Endodermal cell (in vitro differentiated cells): ENCODE measurements around the gene PPP1R37. TPM values are rescaled to one million over a fixed set of nuclear protein-coding genes. Genes with fewer than 3 reads are reported as not detected.
"Not testable (repeated sequence)": the region's sequence is repeated elsewhere in the genome, so short reads cannot be mapped to it uniquely, and the experiment has no call there.

Experiments
- DNase-seq: peaks from one replicate; pipeline ENCODE4 v3.0.0-alpha.2; 2017
- H3K27ac ChIP-seq: 2 replicates; pipeline ENCODE4 v1.5.1; 2013; ENCODE audit warnings: mild to moderate bottlenecking, low read depth, low read length, moderate library complexity
- H3K27me3 ChIP-seq: 2 replicates; pipeline ENCODE4 v1.6.1; 2013; ENCODE audit warnings: mild to moderate bottlenecking, low read length, moderate library complexity; ENCODE audit not compliant: insufficient read depth, control insufficient read depth, poor library complexity, severe bottlenecking
- H3K36me3 ChIP-seq: 2 replicates; pipeline ENCODE4 v1.7.0; 2013; ENCODE audit warnings: mild to moderate bottlenecking, low read length, moderate library complexity; ENCODE audit not compliant: control insufficient read depth, insufficient read depth
- H3K4me1 ChIP-seq: one replicate; pipeline ENCODE4 v1.7.0; 2013; ENCODE audit warnings: low read length; ENCODE audit not compliant: control insufficient read depth, insufficient read depth
- H3K4me3 ChIP-seq: 2 replicates; pipeline ENCODE4 v1.5.1; 2013; ENCODE audit warnings: mild to moderate bottlenecking, low read length, moderate library complexity
- H3K9ac ChIP-seq: 2 replicates; pipeline ENCODE4 v1.6.1; 2013; ENCODE audit warnings: mild to moderate bottlenecking, low read length, moderate library complexity; ENCODE audit not compliant: poor library complexity, severe bottlenecking; ENCODE audit errors: extremely low read depth
- H3K9me3 ChIP-seq: 2 replicates; pipeline ENCODE4 v1.6.1; 2013; ENCODE audit warnings: mild to moderate bottlenecking, low read length, moderate library complexity; ENCODE audit not compliant: control insufficient read depth
- H3K27ac Mint-ChIP-seq: 2 replicates; pipeline ENCODE4 v1.8.0; 2020; ENCODE audit warnings: mixed read lengths
- H3K27me3 Mint-ChIP-seq: 2 replicates; pipeline ENCODE4 v1.8.0; 2021; ENCODE audit warnings: mild to moderate bottlenecking, mixed read lengths; ENCODE audit not compliant: insufficient read depth
- H3K36me3 Mint-ChIP-seq: 2 replicates; pipeline ENCODE4 v1.8.0; 2020; ENCODE audit warnings: low read depth, mixed read lengths
- H3K4me1 Mint-ChIP-seq: 2 replicates; pipeline ENCODE4 v1.8.0; 2020; ENCODE audit warnings: mixed read lengths
- H3K4me3 Mint-ChIP-seq: 2 replicates; pipeline ENCODE4 v1.8.0; 2020; ENCODE audit warnings: mild to moderate bottlenecking, moderate library complexity, mixed read lengths
- H3K9me3 Mint-ChIP-seq: 2 replicates; pipeline ENCODE4 v1.8.0; 2020; ENCODE audit warnings: mild to moderate bottlenecking, mixed read lengths
- CTCF ChIP-seq: fragments of 200-600 bp; sonication (generic); conservative IDR thresholded peaks from 2 replicates; pipeline ENCODE4 v1.5.0; 2021; ENCODE audit warnings: antibody characterized with exemption, mild to moderate bottlenecking
- WGBS, 2 experiments: methylation state at CpG; one replicate each; pipeline versions ENCODE4 v1.1.5 to v1.1.7; 2013; ENCODE audit warnings: missing lambda C conversion rate in 2 of 2, mixed read lengths in 1 of 2; ENCODE audit not compliant: insufficient coverage in 1 of 2, insufficient read length in 1 of 2; 5-methylcytosine and 5-hydroxymethylcytosine counted together
- total RNA-seq, 2 donors: library from RNA; stranded (reverse); fragmentation: NEBNext Ultra II Directional in 1 of 2; extraction: Animal tissue kit (Norgen Biotek cat#: 25700) in 1 of 2; gene quantifications; 2 replicates in 1 of 2; 3 replicates in 1 of 2; pipeline ENCODE4 v1.2.1, GENCODE V29; 2021

Gene PPP1R37
- total RNA-seq, 2 donors from 2014 or later = 23.6 to 32.5 TPM

GRCh38 chr19:45103156-45103507, 10.2 kb downstream of the PPP1R37 start:
- Histone ChIP-seq H3K27me3 (peaks cover 68% of the 10 kb centered on the region), H3K27ac (no peak overlapping the region), H3K4me1 (peaks cover 16% of the 10 kb centered on the region), H3K9me3 (no peaks in the 10 kb centered on the region), H3K4me3 (no peak overlapping the region), H3K36me3 (peaks cover 1% of the 10 kb centered on the region), H3K9ac (no peak overlapping the region)
- Mint-ChIP-seq H3K4me1 (peaks cover 40% of the 10 kb centered on the region), H3K4me3 (no peak overlapping the region), H3K36me3 (peaks cover 16% of the 10 kb centered on the region), H3K9me3 (no peaks in the 10 kb centered on the region), H3K27me3 (peaks cover 57% of the 10 kb centered on the region), H3K27ac (no peak overlapping the region)
- 75 to 81% methylated on average over 12 to 15 of the region's 15 CpGs for WGBS, 2 experiments
- no peak for TF ChIP-seq CTCF
- DNase-seq = peak; percentile 58

- H3K4me1 Mint-ChIP-seq = peaks cover 34% of the 10 kb centered on the region
- peaks cover 10% of the 10 kb centered on the region for H3K4me1 ChIP-seq
- 60 to 70% methylated on average over 14 to 26 of the region's 26 CpGs for WGBS, 2 experiments
Measured at GRCh38 chr19:45103508-45104319, 10.7 kb downstream of the PPP1R37 start.

GRCh38 chr19:45104658-45105349, 11.8 kb downstream of the PPP1R37 start:
- Mint-ChIP-seq H3K36me3 (peaks cover 18% of the 10 kb centered on the region), H3K9me3 (no peaks in the 10 kb centered on the region), H3K27me3 (peaks cover 57% of the 10 kb centered on the region), H3K4me1 (peaks cover 26% of the 10 kb centered on the region), H3K27ac (peak overlapping the region; percentile 38), H3K4me3 (no peak overlapping the region)
- no peaks in the 10 kb centered on the region for H3K9me3 ChIP-seq
- 91 to 97% methylated on average over 11 to 16 of the region's 16 CpGs for WGBS, 2 experiments
- H3K36me3 ChIP-seq = peaks cover 4% of the 10 kb centered on the region
- H3K9ac ChIP-seq = no peak overlapping the region
- no peak overlapping the region for H3K4me3 ChIP-seq
- TF ChIP-seq CTCF = no peak
- H3K27me3 ChIP-seq = peaks cover 59% of the 10 kb centered on the region
- peak; percentile 38 for DNase-seq
- H3K4me1 ChIP-seq = peaks cover 2% of the 10 kb centered on the region
- no peak overlapping the region for H3K27ac ChIP-seq

More at GRCh38 chr19:45103508-45104319, 10.7 kb downstream of the PPP1R37 start:
- Mint-ChIP-seq H3K36me3 (peaks cover 16% of the 10 kb centered on the region), H3K27me3 (peaks cover 57% of the 10 kb centered on the region), H3K9me3 (no peaks in the 10 kb centered on the region), H3K4me3 (peak overlapping the region; percentile 38), H3K27ac (peak overlapping the region; percentile 21)
- no peak overlapping the region for H3K4me3 ChIP-seq
- H3K9ac ChIP-seq = no peak overlapping the region
- no peaks in the 10 kb centered on the region for H3K9me3 ChIP-seq
- TF ChIP-seq CTCF = peak; percentile 51
- peaks cover 67% of the 10 kb centered on the region for H3K27me3 ChIP-seq
- H3K27ac ChIP-seq = peak overlapping the region; percentile 36
- DNase-seq = peak; percentile 60
- H3K36me3 ChIP-seq = peaks cover 2% of the 10 kb centered on the region

GRCh38 chr19:45106363-45106762, 13.4 kb downstream of the PPP1R37 start:
- H3K4me3 ChIP-seq, H3K36me3 ChIP-seq, H3K9me3 Mint-ChIP-seq, H3K9ac ChIP-seq, H3K27ac Mint-ChIP-seq, H3K9me3 ChIP-seq, H3K4me1 ChIP-seq, H3K36me3 Mint-ChIP-seq, H3K4me3 Mint-ChIP-seq, H3K27ac ChIP-seq, DNase-seq: not testable (repeated sequence)
- Mint-ChIP-seq H3K4me1 (peaks cover 22% of the 10 kb centered on the region), H3K27me3 (peaks cover 45% of the 10 kb centered on the region)
- H3K27me3 ChIP-seq = peaks cover 43% of the 10 kb centered on the region
- WGBS, 2 experiments = 88 to 92% methylated on average over 7 to 11 of the region's 11 CpGs
